Astrocyte (in vitro differentiated cells and primary cell): Measurements from ENCODE around the gene MYO15B. TPM values are rescaled to one million over a fixed set of nuclear protein-coding genes. Genes with fewer than 3 reads are reported as not detected.
A peak's percentile ranks its signal among the peaks of the same experiment; 100 is the strongest.

Source experiments
- DNase-seq: peaks from one replicate; pipeline ENCODE4 v3.0.0-alpha.2; 2010; ENCODE audit warnings: low read depth
- FAIRE-seq: peaks from 2 replicates; lab custom pipeline; 2011; peaks lifted over from hg19 to GRCh38; lab: Jason Lieb, UNC
- H2AFZ ChIP-seq: 2 replicates; pipeline ENCODE4 v1.6.0; 2012; ENCODE audit warnings: low read depth, low read length, inconsistent platforms
- H3K27ac ChIP-seq: 2 replicates; pipeline ENCODE4 v1.5.1; 2011; ENCODE audit warnings: low read depth, low read length, inconsistent platforms
- H3K27me3 ChIP-seq: 2 replicates; pipeline ENCODE4 v1.6.0; 2011; ENCODE audit warnings: low read length, inconsistent platforms; ENCODE audit not compliant: insufficient read depth
- H3K36me3 ChIP-seq: 2 replicates; pipeline ENCODE4 v1.5.1; 2011; ENCODE audit warnings: low read length, inconsistent platforms; ENCODE audit not compliant: insufficient read depth
- H3K4me1 ChIP-seq: 2 replicates; pipeline ENCODE4 v1.5.1; 2011; ENCODE audit warnings: low read length, inconsistent platforms; ENCODE audit not compliant: insufficient read depth
- H3K4me2 ChIP-seq: 2 replicates; pipeline ENCODE4 v1.6.0; 2012; ENCODE audit warnings: low read length, inconsistent platforms
- H3K4me3 ChIP-seq: 2 replicates; pipeline ENCODE4 v1.5.1; 2011; ENCODE audit warnings: low read depth, mild to moderate bottlenecking, low read length, inconsistent platforms; ENCODE audit not compliant: insufficient read depth
- H3K79me2 ChIP-seq: 2 replicates; pipeline ENCODE4 v1.6.0; 2012; ENCODE audit warnings: mild to moderate bottlenecking, low read length, inconsistent platforms; ENCODE audit not compliant: insufficient read depth
- H3K9ac ChIP-seq: 2 replicates; pipeline ENCODE4 v1.6.0; 2012; ENCODE audit warnings: mild to moderate bottlenecking, low read length, inconsistent platforms
- H3K9me3 ChIP-seq: 2 replicates; pipeline ENCODE4 v1.5.1; 2012; ENCODE audit warnings: low read depth, mild to moderate bottlenecking, low read length, inconsistent platforms; ENCODE audit not compliant: insufficient read depth
- H4K20me1 ChIP-seq: 2 replicates; pipeline ENCODE4 v1.6.0; 2012; ENCODE audit warnings: low read length, inconsistent platforms; ENCODE audit not compliant: insufficient read depth
- H3K27ac Mint-ChIP-seq: one replicate; pipeline ENCODE4 v1.8.0; 2021; ENCODE audit warnings: mild to moderate bottlenecking, mixed read lengths; ENCODE audit not compliant: unreplicated experiment
- H3K27me3 Mint-ChIP-seq: one replicate; pipeline ENCODE4 v1.8.0; 2021; ENCODE audit warnings: low read depth, mixed read lengths; ENCODE audit not compliant: unreplicated experiment
- H3K36me3 Mint-ChIP-seq: one replicate; pipeline ENCODE4 v1.8.0; 2021; ENCODE audit warnings: low read depth, mixed read lengths; ENCODE audit not compliant: unreplicated experiment
- H3K4me1 Mint-ChIP-seq: one replicate; pipeline ENCODE4 v1.8.0; 2021; ENCODE audit warnings: low read depth, mixed read lengths; ENCODE audit not compliant: unreplicated experiment
- H3K4me3 Mint-ChIP-seq: one replicate; pipeline ENCODE4 v1.8.0; 2021; ENCODE audit warnings: mild to moderate bottlenecking, moderate library complexity, mixed read lengths; ENCODE audit not compliant: unreplicated experiment
- H3K9me3 Mint-ChIP-seq: one replicate; pipeline ENCODE4 v1.8.0; 2021; ENCODE audit warnings: mild to moderate bottlenecking, mixed read lengths; ENCODE audit not compliant: unreplicated experiment
- CTCF ChIP-seq: IDR thresholded peaks from 2 replicates; pipeline ENCODE4 v1.5.1; 2011; ENCODE audit warnings: low read depth, mild to moderate bottlenecking, inconsistent platforms, low read length, moderate library complexity; ENCODE audit not compliant: insufficient read depth
- EZH2 ChIP-seq: IDR thresholded peaks from 2 replicates; pipeline ENCODE4 v1.6.1; 2012; ENCODE audit warnings: mild to moderate bottlenecking, low read length, inconsistent platforms; ENCODE audit not compliant: insufficient read depth
- total RNA-seq: library from RNA; stranded (reverse); gene quantifications from 2 replicates; pipeline ENCODE4 v1.2.1, GENCODE V29; 2021

MYO15B gene
- total RNA-seq, 1 donor from 2014 or later = 3.5 TPM

- peaks cover 14% of the 10 kb centered on the region for H3K27me3 ChIP-seq
- H3K79me2 ChIP-seq = no peaks in the 10 kb centered on the region
- FAIRE-seq (no peak), DNase-seq (no peak)
- peaks cover 17% of the 10 kb centered on the region for H3K27me3 Mint-ChIP-seq
- no peaks in the 10 kb centered on the region for H4K20me1 ChIP-seq
- no peak overlapping the region for H3K4me3 Mint-ChIP-seq
- no peaks in the 10 kb centered on the region for H3K36me3 ChIP-seq
- TF ChIP-seq EZH2 = no peak
- TF ChIP-seq CTCF = no peak
- H3K9ac ChIP-seq = no peak overlapping the region
- no peak overlapping the region for H2AFZ ChIP-seq
- H3K4me1 ChIP-seq = no peaks in the 10 kb centered on the region
- peaks cover 3% of the 10 kb centered on the region for H3K4me1 Mint-ChIP-seq
- H3K27ac Mint-ChIP-seq = no peak overlapping the region
- H3K36me3 Mint-ChIP-seq = no peaks in the 10 kb centered on the region
- no peak overlapping the region for H3K4me2 ChIP-seq
- H3K9me3 ChIP-seq = no peaks in the 10 kb centered on the region
- no peak overlapping the region for H3K27ac ChIP-seq
- no peak overlapping the region for H3K4me3 ChIP-seq
- H3K9me3 Mint-ChIP-seq = peaks cover 13% of the 10 kb centered on the region
These were observed 2.8 kb upstream of the MYO15B start for GRCh38 chr17:75584849-75585175.

- Mint-ChIP-seq H3K9me3 (peaks cover 11% of the 10 kb centered on the region), H3K4me3 (no peak overlapping the region), H3K27me3 (peaks cover 16% of the 10 kb centered on the region), H3K4me1 (peaks cover 3% of the 10 kb centered on the region), H3K27ac (no peak overlapping the region), H3K36me3 (peaks cover 2% of the 10 kb centered on the region)
- peak overlapping the region; percentile 81 for H3K4me2 ChIP-seq
- no peaks in the 10 kb centered on the region for H4K20me1 ChIP-seq
- no peaks in the 10 kb centered on the region for H3K36me3 ChIP-seq
- FAIRE-seq (no peak), DNase-seq (no peak)
- no peaks in the 10 kb centered on the region for H3K79me2 ChIP-seq
- H3K4me3 ChIP-seq = peak overlapping the region; percentile 33
- no peak overlapping the region for H3K27ac ChIP-seq
- H3K4me1 ChIP-seq = no peaks in the 10 kb centered on the region
- H3K9me3 ChIP-seq = no peaks in the 10 kb centered on the region
- TF ChIP-seq EZH2 (peak; percentile 94), CTCF (no peak)
- peak overlapping the region; percentile 31 for H3K9ac ChIP-seq
- peak overlapping the region; percentile 77 for H2AFZ ChIP-seq
- peaks cover 14% of the 10 kb centered on the region for H3K27me3 ChIP-seq
These were observed 1.0 kb downstream of the MYO15B start for GRCh38 chr17:75588596-75589011.

GRCh38 chr17:75589012-75589918 lies 1.7 kb downstream of the MYO15B start:
- Histone ChIP-seq H4K20me1 (no peaks in the 10 kb centered on the region), H3K9ac (peak overlapping the region; percentile 31), H3K4me3 (peak overlapping the region; percentile 42), H3K4me1 (no peaks in the 10 kb centered on the region), H3K27me3 (peaks cover 14% of the 10 kb centered on the region), H3K9me3 (no peaks in the 10 kb centered on the region), H3K36me3 (no peaks in the 10 kb centered on the region), H2AFZ (peak overlapping the region; percentile 86), H3K4me2 (peak overlapping the region; percentile 81), H3K79me2 (no peaks in the 10 kb centered on the region), H3K27ac (no peak overlapping the region)
- Mint-ChIP-seq H3K27me3 (peaks cover 16% of the 10 kb centered on the region), H3K27ac (no peak overlapping the region), H3K4me1 (peaks cover under 1% of the 10 kb centered on the region), H3K36me3 (peaks cover 2% of the 10 kb centered on the region), H3K4me3 (peak overlapping the region; percentile 74), H3K9me3 (peaks cover 11% of the 10 kb centered on the region)
- no peak for TF ChIP-seq EZH2
- TF ChIP-seq CTCF = no peak
- DNase-seq = peak; percentile 36
- no peak for FAIRE-seq
